HepG2 (cell line): ENCODE results near the gene FCAMR. TPM values are rescaled to one million over a fixed set of nuclear protein-coding genes. Genes with fewer than 3 reads are reported as not detected.
A peak's percentile ranks its signal among the peaks of the same experiment; 100 is the strongest.

ENCODE experiments used
- ATAC-seq: fragments of 200-7000 bp; cut with Tn5 transposase; 3 replicates; pipeline ENCODE4 v1.9.1; 2020; ENCODE audit warnings: mild to moderate bottlenecking, moderate library complexity
- Bru-seq: library from RNA; stranded (reverse); fragments of 400-500 nt; gene quantifications from one replicate; lab custom pipeline; 2021; lab: Mats Ljungman, UMichigan
- BruChase-seq, 2 experiments: library from RNA; stranded (reverse); fragments of 400-500 nt; gene quantifications; one replicate each; lab custom pipeline; 2021; lab: Mats Ljungman, UMichigan
- BruUV-seq: library from RNA; stranded (reverse); fragments of 400-500 nt; replicated peaks from 2 replicates; lab custom pipeline; 2021; lab: Mats Ljungman, UMichigan
- CTCF ChIA-PET: fragments of 300-600 bp; formaldehyde crosslinking; extraction: SDS; loops from one replicate; lab custom pipeline; 2021; ENCODE audit warnings: low total read pairs, inconsistent platforms, low intra/inter-chr PET ratio; lab: Yijun Ruan, JAX
- POLR2A ChIA-PET: fragments of 350-600 bp; sonication (Branson Sonifier 250); formaldehyde crosslinking; loops from one replicate; lab custom pipeline; 2020; ENCODE audit warnings: antibody characterized with exemption, inconsistent platforms; lab: Yijun Ruan, JAX
- DNase-seq: peaks from one replicate; pipeline ENCODE4 v3.0.0-alpha.2; 2015; ENCODE audit warnings: low spot score
- FAIRE-seq: peaks from 3 replicates; lab custom pipeline; 2011; peaks lifted over from hg19 to GRCh38; lab: Jason Lieb, UNC
- H2AFZ ChIP-seq: one replicate; pipeline ENCODE4 v1.6.1; 2011; ENCODE audit warnings: low read length, inconsistent platforms
- H3K27ac ChIP-seq: fragments of 300-600 bp; 3 replicates; pipeline ENCODE4 v1.8.0; 2011; ENCODE audit warnings: mixed run types, mild to moderate bottlenecking, mixed read lengths, low read length, inconsistent platforms; ENCODE audit not compliant: insufficient read depth; ENCODE audit errors: extremely low read length
- H3K27me3 ChIP-seq, 2 experiments: fragments of 200-600 bp in 1 of 2; 2 replicates in 1 of 2; 3 replicates in 1 of 2; pipeline versions ENCODE4 v1.6.0 to v1.8.0; 2011; ENCODE audit warnings: low read length in 2 of 2, mild to moderate bottlenecking in 2 of 2, moderate library complexity in 2 of 2, inconsistent platforms in 1 of 2; ENCODE audit not compliant: insufficient read depth in 2 of 2, control insufficient read depth in 1 of 2
- H3K36me3 ChIP-seq, 2 experiments: fragments of 200-600 bp in 1 of 2; replicated peaks in 1 of 2; 2 replicates in 1 of 2; 3 replicates in 1 of 2; pipeline versions ENCODE4 v1.5.1 to v1.8.0; 2011; ENCODE audit warnings: low read length in 2 of 2, inconsistent platforms in 1 of 2; ENCODE audit not compliant: insufficient read depth in 2 of 2, control insufficient read depth in 1 of 2
- H3K4me1 ChIP-seq: 2 replicates; pipeline ENCODE4 v1.5.1; 2012; ENCODE audit warnings: low read length, inconsistent platforms; ENCODE audit not compliant: insufficient read depth
- H3K4me2 ChIP-seq: 2 replicates; pipeline ENCODE4 v1.6.0; 2011; ENCODE audit warnings: low read depth, low read length, inconsistent platforms
- H3K4me3 ChIP-seq, 3 experiments: fragments of 200-600 bp in 1 of 3; sonication (generic), shearing (Covaris generic) in 1 of 3; replicated peaks in 1 of 3; 2 replicates each; pipeline ENCODE4 v1.5.1; 2011 to 2016; ENCODE audit warnings: low read length in 3 of 3, inconsistent platforms in 2 of 3, low read depth in 2 of 3, mild to moderate bottlenecking in 2 of 3, control low read depth in 1 of 3, mixed read lengths in 1 of 3; ENCODE audit not compliant: insufficient read depth in 1 of 3
- H3K79me2 ChIP-seq: one replicate; pipeline ENCODE4 v1.6.1; 2011; ENCODE audit warnings: low read length, inconsistent platforms; ENCODE audit not compliant: insufficient read depth
- H3K9ac ChIP-seq: 2 replicates; pipeline ENCODE4 v1.6.0; 2011; ENCODE audit warnings: mild to moderate bottlenecking, low read depth, low read length, inconsistent platforms; ENCODE audit not compliant: insufficient read depth
- H3K9me3 ChIP-seq: 2 replicates; pipeline ENCODE4 v1.5.1; 2012; ENCODE audit warnings: mild to moderate bottlenecking, low read length
- H4K20me1 ChIP-seq: 2 replicates; pipeline ENCODE4 v1.6.0; 2011; ENCODE audit warnings: inconsistent platforms, mild to moderate bottlenecking, low read length, moderate library complexity; ENCODE audit not compliant: insufficient read depth
- AKAP8 ChIP-seq: sonication (generic); formaldehyde crosslinking; IDR thresholded peaks from 2 replicates; pipeline ENCODE4 v1.5.1; 2020; ENCODE audit warnings: mild to moderate bottlenecking, missing genetic modification reagents
- ARNT ChIP-seq: fragments of 450-650 bp; IDR thresholded peaks from 2 replicates; pipeline ENCODE4 v1.6.1; 2017
- KAT2B ChIP-seq: fragments of 150-350 bp; IDR thresholded peaks from 2 replicates; pipeline ENCODE4 v1.6.1; 2014; ENCODE audit warnings: low read depth, low read length, borderline replicate concordance
- NKX3-1 ChIP-seq: sonication (generic); formaldehyde crosslinking; IDR thresholded peaks from 2 replicates; pipeline ENCODE4 v1.5.0; 2020; ENCODE audit warnings: missing genetic modification reagents
- TCF7L2 ChIP-seq: IDR thresholded peaks from 2 replicates; pipeline ENCODE4 v1.6.1; 2011; ENCODE audit warnings: mild to moderate bottlenecking, low read depth, low read length, moderate library complexity
- ZNF350 ChIP-seq: sonication (generic); formaldehyde crosslinking; IDR thresholded peaks from 2 replicates; pipeline ENCODE4 v1.4.0; 2020; ENCODE audit warnings: mild to moderate bottlenecking, low read depth, missing genetic modification reagents, borderline replicate concordance
- ZNF563 ChIP-seq: sonication (generic); formaldehyde crosslinking; IDR thresholded peaks from 2 replicates; pipeline ENCODE4 v1.8.0; 2022; ENCODE audit warnings: mild to moderate bottlenecking, moderate library complexity, missing genetic modification reagents
- ZNF768 ChIP-seq: sonication (generic); formaldehyde crosslinking; IDR thresholded peaks from 2 replicates; pipeline ENCODE4 v1.4.0; 2020; ENCODE audit warnings: missing genetic modification reagents
- ZNF792 ChIP-seq: IDR thresholded peaks from 2 replicates; pipeline ENCODE4 v1.6.1; 2016
- WGBS: methylation state at CpG from one replicate; pipeline ENCODE4 v1.1.6; 2017; ENCODE audit warnings: low lambda C conversion rate; 5-methylcytosine and 5-hydroxymethylcytosine counted together
- in situ Hi-C: cut with HindIII; loops from 2 replicates; pipeline ENCODE4 v1.10.0; 2017; ENCODE audit warnings: low pct_unique_long_range_greater_than_20kb; ENCODE audit not compliant: extremely low pct_ligation_motif_present
- intact Hi-C: fragments of 100-400 bp; cut with micrococcal nuclease; formaldehyde crosslinking; loops from one replicate; pipeline ENCODE4 v1.10.0; 2022; ENCODE audit not compliant: unreplicated experiment
- long read RNA-seq, 2 experiments: library from RNA in 1 of 2; library from polyadenylated mRNA in 1 of 2; stranded (forward) in 1 of 2; unstranded in 1 of 2; transcript quantifications; one replicate each; pipeline ENCODE4 v2.0.0, GENCODE V29; 2019 to 2022
- polyA minus RNA-seq, 3 experiments: library from RNA; depleted of rRNA, polyadenylated mRNA; stranded (reverse); fragments of >200 nt; gene quantifications; 2 replicates each; pipeline ENCODE4 v1.2.3, GENCODE V29; 2011; ENCODE audit warnings: low replicate concordance in 1 of 3
- polyA plus RNA-seq, 8 experiments: library from polyadenylated mRNA; depleted of rRNA in 3 of 8; stranded (reverse) in 7 of 8; unstranded in 1 of 8; fragments of >200 nt; fragmentation: Illumina TruSeq in 4 of 8; extraction: Trizol in 4 of 8; gene quantifications; 2 replicates each; pipeline versions ENCODE4 v1.2.1 to v1.2.3, GENCODE V29; 2011 to 2016; ENCODE audit warnings: low read depth in 4 of 8, missing spikeins in 1 of 8, mixed read lengths in 1 of 8; ENCODE audit not compliant: insufficient read depth in 1 of 8
- total RNA-seq, 5 experiments: library from RNA; depleted of rRNA; stranded (reverse); fragments of >200 nt; fragmentation: Illumina TruSeq; extraction: Trizol; gene quantifications; 2 replicates each; pipeline ENCODE4 v1.2.3, GENCODE V29; 2016; ENCODE audit warnings: low read depth in 1 of 5

The FCAMR gene
- not detected in 2 replicates for total RNA-seq (2016; rRNA removed; fragmentation: Illumina TruSeq; extraction: Trizol)
- total RNA-seq (2016; cell fraction: cytosol; rRNA removed; fragmentation: Illumina TruSeq; extraction: Trizol; ENCODE audit: low read depth): not detected in 2 replicates
- not detected in 2 replicates for total RNA-seq (2016; cell fraction: insoluble cytoplasmic fraction; rRNA removed; fragmentation: Illumina TruSeq; extraction: Trizol)
- total RNA-seq (2016; cell fraction: membrane; rRNA removed; fragmentation: Illumina TruSeq; extraction: Trizol): not detected in 2 replicates
- not detected in 2 replicates for total RNA-seq (2016; cell fraction: nucleus; rRNA removed; fragmentation: Illumina TruSeq; extraction: Trizol)
- polyA plus RNA-seq (2011; rRNA removed): not detected in 2 replicates
- polyA plus RNA-seq (2011; cell fraction: cytosol; rRNA removed): not detected in 2 replicates
- polyA plus RNA-seq (2011; cell fraction: nucleus; rRNA removed): not detected in 2 replicates
- polyA plus RNA-seq (2012): not detected in 2 replicates
- not detected in 2 replicates for polyA plus RNA-seq (2016; cell fraction: cytosol; fragmentation: Illumina TruSeq; extraction: Trizol; ENCODE audit: low read depth)
- polyA plus RNA-seq (2016; cell fraction: insoluble cytoplasmic fraction; fragmentation: Illumina TruSeq; extraction: Trizol; ENCODE audit: low read depth): not detected in 2 replicates
- not detected in 2 replicates for polyA plus RNA-seq (2016; cell fraction: membrane; fragmentation: Illumina TruSeq; extraction: Trizol; ENCODE audit: low read depth)
- polyA plus RNA-seq (2016; cell fraction: nucleus; fragmentation: Illumina TruSeq; extraction: Trizol; ENCODE audit: insufficient read depth, low read depth): not detected in 2 replicates
- not detected in 2 replicates for polyA minus RNA-seq (2011; rRNA and poly(A)+ RNA removed; ENCODE audit: low replicate concordance)
- not detected in 2 replicates for polyA minus RNA-seq (2011; cell fraction: cytosol; rRNA and poly(A)+ RNA removed)
- not detected in 2 replicates for polyA minus RNA-seq (2011; cell fraction: nucleus; rRNA and poly(A)+ RNA removed)
- percentile 7 among the genes with signal in this experiment for Bru-seq, nascent RNA
- BruChase-seq, experiment 1, labeled RNA remaining after a 6-hour chase: not detected
- not detected for BruChase-seq, experiment 2, labeled RNA remaining after a 2-hour chase
- long read RNA-seq, experiment 1: 0 reads
- long read RNA-seq, experiment 2: 0 reads

- 0 out of 2 replicates have a peak, but pooled peaks cover 7% of the 10 kb centered on the region for H3K4me1 ChIP-seq
- POLR2A ChIA-PET: no interaction called here
- FAIRE-seq (no peak), ATAC-seq (no peak), DNase-seq (no peak)
- H3K4me2 ChIP-seq: no peak within 1 kb of the TSS
- H3K36me3 ChIP-seq: no peaks in the 10 kb centered on the region
- peaks cover 0 to 20% of the 10 kb centered on the region in 2 experiments; a peak in 3 of 5 replicates for H3K27me3 ChIP-seq
- no peak within 1 kb of the TSS for H3K4me3 ChIP-seq
- H3K9ac ChIP-seq: no peak within 1 kb of the TSS
- H3K79me2 ChIP-seq: no peaks in the 10 kb centered on the region
- no peak within 1 kb of the TSS for H3K27ac ChIP-seq
- in situ Hi-C loops: no loop called here
- intact Hi-C loops: no loop called here
- whole genome bisulfite sequencing: 0% methylated on average over 2 of the region's 2 CpGs
- H3K9me3 ChIP-seq: no peaks in the 10 kb centered on the region
- TF ChIP-seq ZNF563 (CRISPR knock-in tag) (no peak), ZNF768 (no peak), ZNF792 (CRISPR knock-in tag) (no peak), NKX3-1 (CRISPR knock-in tag) (no peak), TCF7L2 (no peak), KAT2B (no peak), AKAP8 (no peak), ARNT (no peak), ZNF350 (CRISPR knock-in tag) (no peak)
- H2AFZ ChIP-seq: no peak within 1 kb of the TSS
- CTCF ChIA-PET: no interaction called here
- BruUV-seq: no TSS peak
- no peaks in the 10 kb centered on the region for H4K20me1 ChIP-seq
Observed at GRCh38 chr1:206970446-206970845, at the start of gene FCAMR. Gene FCAMR (minus strand): TSS chr1:206970460. CDS start chr1:206970125, 335 bp downstream.
